Neural crest cell (in vitro differentiated cells): ENCODE results near the gene PRXL2B. TPM values are rescaled to one million over a fixed set of nuclear protein-coding genes. Genes with fewer than 3 reads are reported as not detected.

ENCODE experiments used
- DNase-seq: peaks from one replicate; pipeline ENCODE4 v3.0.0; 2021; ENCODE audit warnings: low read depth, mixed read lengths, low spot score
- H3K27ac Mint-ChIP-seq: one replicate; pipeline ENCODE4 v1.8.0; 2021; ENCODE audit warnings: mild to moderate bottlenecking, mixed read lengths; ENCODE audit not compliant: unreplicated experiment
- H3K27me3 Mint-ChIP-seq: 2 replicates; pipeline ENCODE4 v1.8.0; 2021; ENCODE audit warnings: low read depth, mild to moderate bottlenecking, mixed read lengths
- H3K36me3 Mint-ChIP-seq: 2 replicates; pipeline ENCODE4 v1.8.0; 2021; ENCODE audit warnings: low read depth, mild to moderate bottlenecking, mixed read lengths
- H3K4me1 Mint-ChIP-seq: 2 replicates; pipeline ENCODE4 v1.8.0; 2021; ENCODE audit warnings: mixed read lengths
- H3K4me3 Mint-ChIP-seq: one replicate; pipeline ENCODE4 v1.8.0; 2021; ENCODE audit warnings: mild to moderate bottlenecking, mixed read lengths
- H3K9me3 Mint-ChIP-seq: 2 replicates; pipeline ENCODE4 v1.8.0; 2021; ENCODE audit warnings: mixed read lengths
- total RNA-seq: library from RNA; stranded (reverse); gene quantifications from 2 replicates; pipeline ENCODE4 v1.2.1, GENCODE V29; 2021
- TF ChIP-seq, protein P1 (sequence below): fragments of 200-600 bp; sonication (generic); conservative IDR thresholded peaks from 2 replicates; pipeline ENCODE4 v1.5.0; 2021; ENCODE audit warnings: antibody characterized with exemption, mild to moderate bottlenecking

The PRXL2B gene
- total RNA-seq, 1 donor from 2014 or later: 51.3 TPM

DNA sequence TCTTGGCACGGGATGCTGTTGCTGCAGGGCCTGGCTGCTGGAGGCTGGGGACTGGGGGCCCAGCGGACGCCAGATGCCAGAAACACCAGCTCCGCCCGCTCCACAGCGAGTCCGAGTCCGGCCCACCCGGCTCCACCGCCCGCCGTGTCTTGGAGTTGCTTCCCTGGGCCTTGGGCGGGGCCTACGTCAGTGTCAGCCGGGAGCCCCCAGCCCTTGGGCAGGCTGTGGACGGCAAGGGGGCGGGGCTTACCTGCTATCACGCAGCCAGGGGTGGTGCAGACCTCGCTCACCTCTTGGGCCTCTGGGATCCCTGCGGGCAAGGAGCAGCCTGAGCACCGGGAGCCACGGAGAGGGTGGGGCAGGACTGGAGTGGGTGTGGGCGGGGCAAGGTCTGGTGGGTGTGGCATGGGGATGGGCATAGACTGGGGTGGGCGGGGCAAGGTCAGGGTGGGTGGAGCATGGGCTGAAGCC lies 24.5 kb downstream of the PRXL2B start:
- Mint-ChIP-seq H3K27ac (no peak overlapping the region), H3K4me1 (no peaks in the 10 kb centered on the region)

GRCh38 chr1:2611621-2612437 lies 25.3 kb downstream of the PRXL2B start:
- no peak for DNase-seq
- TF ChIP-seq, protein P1, sequence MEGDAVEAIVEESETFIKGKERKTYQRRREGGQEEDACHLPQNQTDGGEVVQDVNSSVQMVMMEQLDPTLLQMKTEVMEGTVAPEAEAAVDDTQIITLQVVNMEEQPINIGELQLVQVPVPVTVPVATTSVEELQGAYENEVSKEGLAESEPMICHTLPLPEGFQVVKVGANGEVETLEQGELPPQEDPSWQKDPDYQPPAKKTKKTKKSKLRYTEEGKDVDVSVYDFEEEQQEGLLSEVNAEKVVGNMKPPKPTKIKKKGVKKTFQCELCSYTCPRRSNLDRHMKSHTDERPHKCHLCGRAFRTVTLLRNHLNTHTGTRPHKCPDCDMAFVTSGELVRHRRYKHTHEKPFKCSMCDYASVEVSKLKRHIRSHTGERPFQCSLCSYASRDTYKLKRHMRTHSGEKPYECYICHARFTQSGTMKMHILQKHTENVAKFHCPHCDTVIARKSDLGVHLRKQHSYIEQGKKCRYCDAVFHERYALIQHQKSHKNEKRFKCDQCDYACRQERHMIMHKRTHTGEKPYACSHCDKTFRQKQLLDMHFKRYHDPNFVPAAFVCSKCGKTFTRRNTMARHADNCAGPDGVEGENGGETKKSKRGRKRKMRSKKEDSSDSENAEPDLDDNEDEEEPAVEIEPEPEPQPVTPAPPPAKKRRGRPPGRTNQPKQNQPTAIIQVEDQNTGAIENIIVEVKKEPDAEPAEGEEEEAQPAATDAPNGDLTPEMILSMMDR: no peak
- Mint-ChIP-seq H3K27me3 (peaks cover 16% of the 10 kb centered on the region), H3K4me1 (no peaks in the 10 kb centered on the region), H3K4me3 (no peak overlapping the region), H3K36me3 (no peaks in the 10 kb centered on the region), H3K9me3 (peaks cover 5% of the 10 kb centered on the region), H3K27ac (no peak overlapping the region)

More for the DNA sequence above, 24.5 kb downstream of the PRXL2B start:
- H3K36me3 Mint-ChIP-seq: no peaks in the 10 kb centered on the region
- DNase-seq: peak; percentile 50
- peaks cover 3% of the 10 kb centered on the region for H3K9me3 Mint-ChIP-seq
- no peak overlapping the region for H3K4me3 Mint-ChIP-seq
- TF ChIP-seq, protein P1: no peak
- peaks cover 10% of the 10 kb centered on the region for H3K27me3 Mint-ChIP-seq

DNA sequence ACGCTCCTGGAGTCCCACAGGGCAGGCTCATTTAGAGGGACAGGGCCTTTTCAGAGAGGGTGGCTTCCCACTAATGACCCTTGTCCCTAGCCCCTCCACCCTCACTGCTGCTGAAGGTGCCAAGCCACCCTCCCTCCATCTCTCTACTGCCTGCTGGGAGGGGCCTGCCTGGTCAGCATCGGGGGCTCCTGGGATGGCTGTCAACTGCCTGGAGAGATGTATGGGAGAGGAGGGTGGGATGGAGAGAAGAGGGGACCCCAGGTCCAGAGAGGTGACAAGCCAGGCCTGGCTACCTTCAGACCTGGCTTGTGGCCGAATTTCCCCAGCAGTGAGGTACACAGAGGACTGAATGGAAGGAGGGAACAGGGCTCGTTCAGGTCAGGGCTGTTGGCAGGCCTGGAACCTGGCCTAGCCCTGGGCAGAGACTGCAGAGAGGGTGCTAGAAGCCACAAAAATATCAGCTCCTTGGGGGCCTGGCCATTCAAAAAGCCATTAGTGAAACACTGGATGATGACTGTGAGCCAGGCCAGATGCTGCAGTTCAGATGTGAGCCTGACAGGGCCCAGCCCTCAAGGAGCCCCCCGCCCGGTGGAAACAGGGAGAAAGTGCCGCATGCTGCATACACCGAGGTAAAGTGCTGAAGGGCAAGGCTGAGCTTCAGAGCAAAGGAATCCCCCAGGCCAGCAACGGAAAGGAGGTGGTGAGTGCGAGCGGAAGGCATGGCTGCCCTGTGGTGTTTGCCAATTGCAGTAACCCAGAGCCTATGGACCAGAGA lies 26.2 kb downstream of the PRXL2B start:
- TF ChIP-seq, protein P1: no peak
- Mint-ChIP-seq H3K4me1 (peaks cover 3% of the 10 kb centered on the region), H3K27me3 (peaks cover 16% of the 10 kb centered on the region), H3K9me3 (peaks cover 5% of the 10 kb centered on the region), H3K27ac (no peak overlapping the region), H3K36me3 (no peaks in the 10 kb centered on the region), H3K4me3 (no peak overlapping the region)
- no peak for DNase-seq

DNA sequence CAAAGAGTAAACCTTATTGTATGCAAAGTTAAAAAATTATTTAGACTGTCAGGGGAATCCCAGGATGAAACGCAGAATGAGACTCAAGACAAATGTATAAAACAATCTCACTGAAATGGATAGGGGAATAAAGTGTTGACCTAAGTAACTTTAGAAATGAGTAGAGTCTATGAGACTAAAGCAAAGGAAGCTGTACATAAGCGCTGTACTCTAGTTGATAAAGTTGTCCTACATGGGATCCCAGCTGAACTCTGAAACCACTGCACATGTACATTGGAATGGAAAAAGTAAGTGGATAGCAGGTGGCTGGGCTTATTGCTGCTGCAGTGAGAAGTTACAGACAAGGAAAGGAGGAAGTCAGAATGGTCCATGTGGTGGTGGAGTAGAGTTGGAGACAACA lies 27.6 kb downstream of the PRXL2B start:
- DNase-seq: no peak
- Mint-ChIP-seq H3K27me3 (peaks cover 16% of the 10 kb centered on the region), H3K27ac (no peak overlapping the region), H3K9me3 (peaks cover 5% of the 10 kb centered on the region), H3K4me3 (no peak overlapping the region), H3K4me1 (peaks cover 12% of the 10 kb centered on the region), H3K36me3 (no peaks in the 10 kb centered on the region)
- TF ChIP-seq, protein P1: no peak

- no peak for DNase-seq
- peaks cover 27% of the 10 kb centered on the region for H3K27me3 Mint-ChIP-seq
- peaks cover 12% of the 10 kb centered on the region for H3K4me1 Mint-ChIP-seq
- H3K9me3 Mint-ChIP-seq: peaks cover 5% of the 10 kb centered on the region
- TF ChIP-seq, protein P1: no peak
- H3K4me3 Mint-ChIP-seq: no peak overlapping the region
- H3K27ac Mint-ChIP-seq: no peak overlapping the region
- peaks cover 3% of the 10 kb centered on the region for H3K36me3 Mint-ChIP-seq
Measured at GRCh38 chr1:2617971-2618470, 31.4 kb downstream of the PRXL2B start.
